CMK (cell line): ENCODE data around the gene POU4F1.

Experiments used
- DNase-seq: peaks from one replicate; pipeline ENCODE4 v3.0.0-alpha.2; 2010; ENCODE audit warnings: low read depth

The POU4F1 gene

GRCh38 chr13:78606471-78607408 is 3.4 kb upstream of the POU4F1 start:
- no peak for DNase-seq

- DNase-seq, result no peak
These were observed 1.6 kb upstream of the POU4F1 start for GRCh38 chr13:78604782-78605611.

- DNase-seq, result no peak
These were observed 652 bp downstream of the POU4F1 start for GRCh38 chr13:78602561-78603239.

GRCh38 chr13:78601874-78602560 is 1.3 kb downstream of the POU4F1 start:
- no peak for DNase-seq

GRCh38 chr13:78601124-78601873 is 2.1 kb downstream of the POU4F1 start:
- no peak for DNase-seq

- DNase-seq, result no peak
These were observed 3.0 kb downstream of the POU4F1 start for GRCh38 chr13:78600280-78600883.

GRCh38 chr13:78599645-78600279 is 3.6 kb downstream of the POU4F1 start:
- no peak for DNase-seq

GRCh38 chr13:78598966-78599644 is 4.2 kb downstream of the POU4F1 start:
- no peak for DNase-seq

GRCh38 chr13:78598116-78598781 is 5.1 kb downstream of the POU4F1 start:
- DNase-seq, result no peak

- no peak for DNase-seq
These were observed 5.8 kb downstream of the POU4F1 start for GRCh38 chr13:78597602-78597932.

GRCh38 chr13:78596736-78597601 is 6.4 kb downstream of the POU4F1 start:
- no peak for DNase-seq

- no peak for DNase-seq
These were observed 7.0 kb downstream of the POU4F1 start for GRCh38 chr13:78596399-78596735.

- DNase-seq, result no peak
These were observed 7.6 kb downstream of the POU4F1 start for GRCh38 chr13:78595495-78596398.

- no peak for DNase-seq
These were observed 8.8 kb downstream of the POU4F1 start for GRCh38 chr13:78594456-78594975.

GRCh38 chr13:78593652-78594455 is 9.5 kb downstream of the POU4F1 start:
- no peak for DNase-seq

- DNase-seq, result no peak
These were observed 10.2 kb downstream of the POU4F1 start for GRCh38 chr13:78593129-78593528.
